DND-41 (cell line): Measurements from ENCODE around the gene NRF1.

ENCODE experiments used
- ATAC-seq: fragments of 200-7000 bp; cut with Tn5 transposase; 3 replicates; pipeline ENCODE4 v1.9.1; 2021; ENCODE audit warnings: low read depth; ENCODE audit not compliant: insufficient read depth
- DNase-seq: peaks from one replicate; pipeline ENCODE4 v3.0.0-alpha.2; 2020
- H2AFZ ChIP-seq: 2 replicates; pipeline ENCODE4 v1.6.0; 2012; ENCODE audit warnings: low read depth, low read length
- H3K27ac ChIP-seq: 2 replicates; pipeline ENCODE4 v1.5.1; 2012; ENCODE audit warnings: low read length, inconsistent platforms
- H3K27me3 ChIP-seq: fragments of 200-600 bp; sonication (generic); 2 replicates; pipeline ENCODE4 v1.6.0; 2012; ENCODE audit warnings: low read length, mild to moderate bottlenecking, inconsistent platforms; ENCODE audit not compliant: insufficient read depth, poor library complexity
- H3K36me3 ChIP-seq: 2 replicates; pipeline ENCODE4 v1.5.1; 2012; ENCODE audit warnings: low read length, inconsistent platforms; ENCODE audit not compliant: insufficient read depth
- H3K4me1 ChIP-seq: 2 replicates; pipeline ENCODE4 v1.5.1; 2012; ENCODE audit warnings: mild to moderate bottlenecking, low read length; ENCODE audit not compliant: insufficient read depth
- H3K4me2 ChIP-seq: 2 replicates; pipeline ENCODE4 v1.6.0; 2012; ENCODE audit warnings: mild to moderate bottlenecking, moderate library complexity, low read length, inconsistent platforms; ENCODE audit not compliant: insufficient read depth
- H3K4me3 ChIP-seq, 2 experiments: fragments of 200-600 bp in 1 of 2; shearing (Covaris generic) in 1 of 2; 2 replicates each; pipeline ENCODE4 v1.5.1; 2012 to 2016; ENCODE audit warnings: inconsistent platforms in 2 of 2, low read length in 2 of 2, mild to moderate bottlenecking in 2 of 2, low read depth in 1 of 2, moderate library complexity in 1 of 2
- H3K79me2 ChIP-seq: 2 replicates; pipeline ENCODE4 v1.6.0; 2012; ENCODE audit warnings: low read length, inconsistent platforms; ENCODE audit not compliant: insufficient read depth
- H3K9ac ChIP-seq: 2 replicates; pipeline ENCODE4 v1.6.0; 2012; ENCODE audit warnings: low read depth, mild to moderate bottlenecking, inconsistent platforms, low read length, moderate library complexity
- H3K9me3 ChIP-seq: 2 replicates; pipeline ENCODE4 v1.5.1; 2012; ENCODE audit warnings: low read length, moderate library complexity, mild to moderate bottlenecking, inconsistent platforms; ENCODE audit not compliant: insufficient read depth, severe bottlenecking
- H4K20me1 ChIP-seq: 2 replicates; pipeline ENCODE4 v1.6.0; 2012; ENCODE audit warnings: low read length; ENCODE audit not compliant: insufficient read depth
- CTCF ChIP-seq: IDR thresholded peaks from 2 replicates; pipeline ENCODE4 v1.5.1; 2012; ENCODE audit warnings: borderline replicate concordance, low read length, moderate library complexity, mild to moderate bottlenecking; ENCODE audit not compliant: poor library complexity, severe bottlenecking; ENCODE audit errors: extremely low read depth
- EZH2 ChIP-seq: IDR thresholded peaks from 3 replicates; pipeline ENCODE4 v1.6.1; 2012; ENCODE audit warnings: borderline replicate concordance, low read depth, mild to moderate bottlenecking, moderate library complexity, low read length, inconsistent platforms; ENCODE audit not compliant: severe bottlenecking

The NRF1 gene

GRCh38 chr7:129740574-129741410 is 129.3 kb downstream of the NRF1 start:
- DNase-seq (no peak), ATAC-seq (no peak)
- no peak overlapping the region for H3K27ac ChIP-seq
- H2AFZ ChIP-seq: no peak overlapping the region
- H3K4me2 ChIP-seq: no peak overlapping the region
- H3K79me2 ChIP-seq: no peaks in the 10 kb centered on the region
- H3K27me3 ChIP-seq: no peaks in the 10 kb centered on the region
- TF ChIP-seq CTCF: no peak
- no peak for TF ChIP-seq EZH2
- no peaks in the 10 kb centered on the region for H4K20me1 ChIP-seq
- H3K4me3 ChIP-seq: no peak overlapping the region
- H3K36me3 ChIP-seq: peaks cover 82% of the 10 kb centered on the region
- H3K4me1 ChIP-seq: no peaks in the 10 kb centered on the region
- H3K9ac ChIP-seq: no peak overlapping the region
- H3K9me3 ChIP-seq: no peaks in the 10 kb centered on the region

- no peak overlapping the region for H3K27ac ChIP-seq
- no peak for DNase-seq
Observed at GRCh38 chr7:129741743-129742213, 130.3 kb downstream of the NRF1 start.

GRCh38 chr7:129742256-129742655 is 130.7 kb downstream of the NRF1 start:
- H2AFZ ChIP-seq: no peak overlapping the region
- no peaks in the 10 kb centered on the region for H4K20me1 ChIP-seq
- H3K79me2 ChIP-seq: no peaks in the 10 kb centered on the region
- no peaks in the 10 kb centered on the region for H3K27me3 ChIP-seq
- H3K4me3 ChIP-seq: no peak overlapping the region
- no peak overlapping the region for H3K4me2 ChIP-seq
- H3K36me3 ChIP-seq: peaks cover 91% of the 10 kb centered on the region
- no peaks in the 10 kb centered on the region for H3K9me3 ChIP-seq
- H3K4me1 ChIP-seq: no peaks in the 10 kb centered on the region
- no peak for DNase-seq
- H3K9ac ChIP-seq: no peak overlapping the region
- no peak for ATAC-seq
- TF ChIP-seq EZH2 (no peak), CTCF (no peak)
- no peak overlapping the region for H3K27ac ChIP-seq

More at GRCh38 chr7:129741743-129742213, 130.3 kb downstream of the NRF1 start:
- H3K36me3 ChIP-seq: peaks cover 91% of the 10 kb centered on the region
- H3K4me3 ChIP-seq: no peak overlapping the region
- TF ChIP-seq EZH2: no peak
- TF ChIP-seq CTCF: no peak
- H3K79me2 ChIP-seq: no peaks in the 10 kb centered on the region
- ATAC-seq: 0 out of 3 replicates have a peak, but pooled peaks have one; percentile 27
- no peak overlapping the region for H3K9ac ChIP-seq
- H2AFZ ChIP-seq: no peak overlapping the region
- no peaks in the 10 kb centered on the region for H3K27me3 ChIP-seq
- H3K9me3 ChIP-seq: no peaks in the 10 kb centered on the region
- H3K4me1 ChIP-seq: no peaks in the 10 kb centered on the region
- no peaks in the 10 kb centered on the region for H4K20me1 ChIP-seq
- no peak overlapping the region for H3K4me2 ChIP-seq
